ENCODE measurements around the gene HDX. TPM values are rescaled to one million over a fixed set of nuclear protein-coding genes. Genes with fewer than 3 reads are reported as not detected.
"Not testable (repeated sequence)": the region's sequence is repeated elsewhere in the genome, so short reads cannot be mapped to it uniquely, and the experiment has no call there.

The HDX gene, protein sequence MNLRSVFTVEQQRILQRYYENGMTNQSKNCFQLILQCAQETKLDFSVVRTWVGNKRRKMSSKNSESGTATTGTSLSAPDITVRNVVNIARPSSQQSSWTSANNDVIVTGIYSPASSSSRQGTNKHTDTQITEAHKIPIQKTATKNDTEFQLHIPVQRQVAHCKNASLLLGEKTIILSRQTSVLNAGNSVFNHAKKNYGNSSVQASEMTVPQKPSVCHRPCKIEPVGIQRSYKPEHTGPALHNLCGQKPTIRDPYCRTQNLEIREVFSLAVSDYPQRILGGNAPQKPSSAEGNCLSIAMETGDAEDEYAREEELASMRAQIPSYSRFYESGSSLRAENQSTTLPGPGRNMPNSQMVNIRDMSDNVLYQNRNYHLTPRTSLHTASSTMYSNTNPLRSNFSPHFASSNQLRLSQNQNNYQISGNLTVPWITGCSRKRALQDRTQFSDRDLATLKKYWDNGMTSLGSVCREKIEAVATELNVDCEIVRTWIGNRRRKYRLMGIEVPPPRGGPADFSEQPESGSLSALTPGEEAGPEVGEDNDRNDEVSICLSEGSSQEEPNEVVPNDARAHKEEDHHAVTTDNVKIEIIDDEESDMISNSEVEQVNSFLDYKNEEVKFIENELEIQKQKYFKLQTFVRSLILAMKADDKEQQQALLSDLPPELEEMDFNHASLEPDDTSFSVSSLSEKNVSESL
- 3.8 TPM for polyA plus RNA-seq (ENCODE audit: insufficient read length)

DNA sequence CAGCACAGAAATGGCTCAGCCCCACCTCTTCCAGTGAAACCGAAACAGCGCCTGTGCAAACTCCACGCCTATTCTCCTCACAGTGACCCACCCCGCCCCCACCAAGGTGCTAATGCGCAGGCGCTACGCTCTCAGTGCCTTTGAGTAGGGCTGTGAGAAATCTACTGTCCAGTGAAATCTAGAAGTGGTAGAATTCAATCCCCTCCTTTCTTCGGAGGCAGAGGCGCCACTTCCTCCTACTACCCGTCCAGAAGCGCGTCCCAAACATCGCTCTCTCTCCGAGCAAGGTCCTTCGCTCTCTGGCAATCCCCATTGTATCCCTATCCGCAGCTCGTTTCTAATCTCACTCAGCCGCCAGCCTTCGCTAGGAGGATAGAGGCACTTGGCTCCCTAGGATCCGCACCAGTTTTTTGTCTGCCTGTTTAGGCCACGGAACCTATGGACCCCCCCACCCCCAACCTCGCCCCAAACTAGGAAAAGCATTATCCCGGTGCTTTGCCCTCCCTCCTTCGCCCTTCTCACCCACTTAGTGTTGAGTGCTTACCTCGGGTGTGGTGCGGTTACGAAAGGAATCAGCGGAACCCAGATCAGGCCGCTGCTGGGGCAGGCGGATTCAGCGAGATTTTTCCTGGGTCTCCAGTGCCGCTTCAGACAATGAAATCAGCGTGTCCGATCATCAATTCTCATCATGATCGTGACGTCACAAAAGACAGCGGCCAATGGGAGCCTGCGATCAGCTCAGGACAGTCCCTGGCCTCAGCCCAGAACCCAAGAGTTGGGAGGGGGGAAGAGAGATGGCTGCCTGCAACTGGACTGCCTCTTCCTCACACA lies at the start of gene HDX:
Gene HDX, minus strand, starts transcription at position 656 of the 831 bp plus-strand sequence. CDS start 27,056 bp downstream, outside the sequence.
- DNase-seq (ENCODE audit: low read depth) = peak; percentile 74

- DNase-seq (ENCODE audit: low read depth) = not testable (repeated sequence)
Measured at GRCh38 chrX:84541315-84541714, 39.1 kb upstream of the HDX start.

GRCh38 chrX:84537627-84538026 lies 35.4 kb upstream of the HDX start:
- not testable (repeated sequence) for DNase-seq (ENCODE audit: low read depth)

GRCh38 chrX:84488426-84488825 lies 13.8 kb downstream of the HDX start:
- no peak for DNase-seq (ENCODE audit: low read depth)

GRCh38 chrX:84487365-84488353 lies 14.6 kb downstream of the HDX start:
- no peak for DNase-seq (ENCODE audit: low read depth)

GRCh38 chrX:84479086-84479485 lies 23.2 kb downstream of the HDX start:
- no peak for DNase-seq (ENCODE audit: low read depth)

DNA sequence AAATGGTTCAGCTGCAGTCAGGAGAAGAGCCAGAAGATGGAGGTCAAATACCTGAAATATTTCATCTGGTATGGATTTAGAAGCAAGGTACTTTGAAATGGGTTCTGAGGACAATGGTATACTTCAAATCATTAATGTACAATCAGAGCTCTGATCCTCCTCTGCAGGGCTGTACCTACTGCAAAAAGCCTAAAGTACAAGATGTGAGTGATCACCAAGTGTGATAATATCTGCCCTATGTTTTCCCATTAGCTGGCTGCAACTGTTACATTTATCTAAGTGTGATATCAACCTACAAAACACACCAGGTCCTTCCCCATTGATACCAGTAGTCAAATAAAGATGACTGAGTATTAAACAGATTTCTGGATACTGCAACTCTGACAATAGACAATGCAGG lies 25.1 kb downstream of the HDX start:
- DNase-seq (ENCODE audit: low read depth) = no peak

DNA sequence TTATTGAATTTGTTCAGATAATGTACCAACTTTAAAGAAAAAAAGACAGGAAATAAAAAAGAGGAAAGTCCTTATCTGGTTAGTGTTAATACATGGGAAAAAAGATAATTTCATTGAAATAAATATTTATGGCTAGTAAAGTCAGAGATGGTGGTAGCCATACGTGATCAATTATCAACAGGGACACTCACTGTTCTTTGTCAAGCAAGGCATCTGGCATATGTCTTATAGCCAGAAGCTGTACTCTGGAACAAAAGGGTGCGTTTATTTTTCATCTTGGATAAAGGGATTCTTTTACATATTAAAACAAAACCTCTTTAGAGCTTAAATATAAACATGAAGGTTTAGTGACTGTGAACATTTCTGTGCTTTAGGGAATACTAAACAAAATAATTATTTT lies 26.7 kb downstream of the HDX start:
- DNase-seq (ENCODE audit: low read depth) = no peak

- no peak for DNase-seq (ENCODE audit: low read depth)
Measured at GRCh38 chrX:84475101-84475500, 27.2 kb downstream of the HDX start.

- DNase-seq (ENCODE audit: low read depth) = no peak
Measured at GRCh38 chrX:84469226-84469625, 33.0 kb downstream of the HDX start.

GRCh38 chrX:84467898-84468297 lies 34.4 kb downstream of the HDX start:
- no peak for DNase-seq (ENCODE audit: low read depth)

DNA sequence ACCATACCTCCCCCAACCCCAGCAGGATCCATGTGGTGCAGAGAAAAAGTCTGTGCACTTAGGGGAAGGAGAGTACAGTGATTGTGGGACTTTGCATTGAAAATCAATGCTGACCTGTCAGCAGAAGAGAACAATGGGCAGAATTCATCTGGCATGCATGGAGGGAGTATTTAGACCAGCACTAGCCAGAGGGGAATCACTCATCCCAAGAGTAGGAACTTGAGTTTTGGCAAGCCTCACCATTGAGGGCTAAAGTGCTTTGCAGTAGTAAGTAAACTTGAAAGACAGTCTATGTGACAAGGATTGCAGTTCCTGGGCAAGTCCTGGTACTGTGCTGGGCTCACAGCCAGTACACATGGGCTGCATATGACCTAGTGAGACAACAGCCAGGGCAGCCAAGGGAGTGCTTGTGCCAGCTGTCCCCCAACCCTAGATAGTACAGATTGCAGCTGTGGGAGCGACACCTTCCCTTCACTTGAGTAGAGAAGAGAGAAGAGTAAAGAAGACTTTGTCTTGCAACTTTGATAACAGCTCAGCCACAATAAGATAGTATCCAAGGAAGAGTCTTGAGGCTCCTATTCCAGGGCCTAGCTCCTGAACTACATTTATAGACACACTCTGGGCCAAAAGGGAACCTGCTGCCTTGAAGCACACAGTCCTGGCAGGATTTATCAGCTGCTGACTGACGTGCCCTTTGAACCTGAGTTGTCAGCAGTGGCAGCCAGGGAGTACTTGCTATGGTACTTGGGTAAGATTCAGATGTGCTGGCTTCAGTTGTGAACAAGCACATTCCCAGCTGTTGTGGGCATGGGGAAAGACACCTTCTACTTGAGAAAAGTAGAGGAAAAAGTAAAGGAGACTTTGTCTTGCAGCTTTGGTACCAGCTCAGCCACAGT lies 48.7 kb downstream of the HDX start:
- DNase-seq (ENCODE audit: low read depth) = no peak

DNA sequence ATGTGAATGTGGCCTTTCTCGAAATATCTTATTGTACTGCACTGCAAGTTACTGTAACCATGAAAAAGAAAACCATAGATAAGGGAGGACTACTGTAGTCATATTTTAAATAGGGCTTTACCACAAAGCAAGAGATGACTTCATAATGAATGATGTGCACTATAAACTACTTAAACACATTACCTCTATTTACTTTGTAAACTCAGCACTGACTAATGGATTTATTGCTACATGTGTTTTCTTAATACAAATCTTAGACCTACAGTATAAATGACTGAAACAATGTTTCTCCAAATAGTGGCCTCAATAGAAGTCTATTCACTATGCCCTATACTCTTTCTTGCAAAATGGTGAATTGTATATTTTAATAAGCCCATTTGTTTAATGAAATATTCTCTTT lies 61.1 kb downstream of the HDX start:
- DNase-seq (ENCODE audit: low read depth) = no peak

DNA sequence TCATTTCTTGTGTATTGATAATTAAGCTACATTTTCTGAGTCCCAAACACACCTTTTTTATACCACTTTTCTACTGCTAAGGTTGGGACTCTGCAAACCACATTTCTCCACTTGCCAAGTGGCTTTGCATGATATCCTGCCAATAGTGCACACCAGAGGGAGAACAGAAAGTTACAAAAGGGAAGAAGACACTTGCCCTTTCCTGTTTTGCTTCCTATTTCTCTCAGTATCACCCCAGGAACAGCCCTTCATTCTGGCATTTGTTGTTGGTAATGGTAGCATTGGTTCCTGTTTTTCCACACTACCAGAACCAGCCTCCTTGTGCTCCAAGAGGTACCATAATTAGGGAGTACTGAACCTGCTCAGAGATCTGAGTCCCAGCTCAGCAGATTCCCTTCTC lies 87.1 kb downstream of the HDX start:
- DNase-seq (ENCODE audit: low read depth) = no peak

- DNase-seq (ENCODE audit: low read depth) = no peak
Measured at GRCh38 chrX:84363663-84364062, 138.6 kb downstream of the HDX start.

DNA sequence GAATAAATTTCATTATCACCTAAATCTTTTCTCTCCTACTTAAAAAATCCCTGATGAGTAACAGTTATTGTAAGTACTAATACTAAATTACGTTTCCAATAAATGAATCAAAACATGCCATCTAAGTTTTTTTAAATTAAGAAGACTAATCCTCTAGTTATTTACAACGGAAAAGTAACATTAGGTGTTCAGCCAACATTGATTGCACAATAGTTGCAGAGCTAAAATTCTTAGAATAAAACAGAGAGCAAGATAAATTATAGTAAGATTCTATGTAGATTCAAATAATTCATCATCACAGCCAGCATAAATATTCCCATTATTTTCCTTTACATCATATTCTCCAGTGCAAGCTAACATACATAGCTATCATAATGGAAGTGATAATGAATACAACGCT lies 139.2 kb downstream of the HDX start:
- no peak for DNase-seq (ENCODE audit: low read depth)

GRCh38 chrX:84362184-84362838 lies 139.9 kb downstream of the HDX start:
- no peak for DNase-seq (ENCODE audit: low read depth)

DNA sequence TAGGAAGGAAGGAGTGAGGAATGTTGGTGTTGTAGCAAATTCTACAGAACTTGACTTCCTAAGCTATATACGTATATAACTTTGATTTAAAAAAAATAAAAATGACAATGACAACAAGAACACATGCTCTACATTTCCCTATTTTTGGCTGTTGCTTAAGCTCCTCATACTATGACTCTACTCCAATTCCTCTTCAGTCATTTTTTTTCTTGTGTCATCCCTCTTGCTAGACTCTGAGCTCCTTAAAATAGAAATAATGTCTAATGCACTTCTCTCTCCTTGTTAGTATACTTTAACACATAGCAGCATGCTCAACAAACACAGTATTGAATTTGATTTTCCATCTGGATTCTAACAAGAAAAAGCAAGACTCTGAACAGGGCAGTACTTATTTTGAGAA lies 144.0 kb downstream of the HDX start:
- DNase-seq (ENCODE audit: low read depth) = no peak

- DNase-seq (ENCODE audit: low read depth) = no peak
Measured at GRCh38 chrX:84357296-84357695, 145.0 kb downstream of the HDX start.

Measured in forelimb muscle (tissue), 1 donor.